Skeletal muscle cell (primary cell): ENCODE data around the gene AAGAB.
"Not testable (repeated sequence)": the region's sequence is repeated elsewhere in the genome, so short reads cannot be mapped to it uniquely, and the experiment has no call there.

Experiments used
- DNase-seq: peaks from one replicate; pipeline ENCODE4 v3.0.0-alpha.2; 2010; ENCODE audit warnings: low read depth
- H3K4me3 ChIP-seq: 2 replicates; pipeline ENCODE4 v1.5.1; 2011; ENCODE audit warnings: low read depth, mild to moderate bottlenecking, control low read depth, low read length, moderate library complexity

The AAGAB gene

GRCh38 chr15:67256051-67256450 lies 1.6 kb upstream of the AAGAB start:
- no peak for DNase-seq
- no peak overlapping the region for H3K4me3 ChIP-seq

GRCh38 chr15:67253549-67254237 lies 768 bp downstream of the AAGAB start:
- peak overlapping the region; percentile 93 for H3K4me3 ChIP-seq
- DNase-seq: no peak

GRCh38 chr15:67253101-67253500 lies 1.4 kb downstream of the AAGAB start:
- no peak for DNase-seq
- H3K4me3 ChIP-seq: peak overlapping the region; percentile 93

GRCh38 chr15:67251318-67251717 lies 3.1 kb downstream of the AAGAB start:
- no peak for DNase-seq

GRCh38 chr15:67249830-67250229 lies 4.6 kb downstream of the AAGAB start:
- H3K4me3 ChIP-seq: no peak overlapping the region
- no peak for DNase-seq

More at GRCh38 chr15:67251318-67251717, 3.1 kb downstream of the AAGAB start:
- H3K4me3 ChIP-seq: no peak overlapping the region

- no peak for DNase-seq
- no peak overlapping the region for H3K4me3 ChIP-seq
These were observed 6.4 kb downstream of the AAGAB start for GRCh38 chr15:67248011-67248505.

- DNase-seq, H3K4me3 ChIP-seq: not testable (repeated sequence)
These were observed 7.9 kb downstream of the AAGAB start for GRCh38 chr15:67246606-67247005.

GRCh38 chr15:67244971-67245478 lies 9.4 kb downstream of the AAGAB start:
- no peak for DNase-seq
- no peak overlapping the region for H3K4me3 ChIP-seq

- no peak for DNase-seq
- no peak overlapping the region for H3K4me3 ChIP-seq
These were observed 11.8 kb downstream of the AAGAB start for GRCh38 chr15:67242708-67243111.

- no peak for DNase-seq
- H3K4me3 ChIP-seq: no peak overlapping the region
These were observed 13.2 kb downstream of the AAGAB start for GRCh38 chr15:67241132-67241855.

- no peak for DNase-seq
- H3K4me3 ChIP-seq: no peak overlapping the region
These were observed 14.0 kb downstream of the AAGAB start for GRCh38 chr15:67240235-67241131.

- no peak overlapping the region for H3K4me3 ChIP-seq
These were observed 21.9 kb downstream of the AAGAB start for GRCh38 chr15:67232591-67232990.

GRCh38 chr15:67230504-67230903 lies 24.0 kb downstream of the AAGAB start:
- no peak for DNase-seq
- no peak overlapping the region for H3K4me3 ChIP-seq

More at GRCh38 chr15:67232591-67232990, 21.9 kb downstream of the AAGAB start:
- DNase-seq: no peak

- no peak for DNase-seq
- no peak overlapping the region for H3K4me3 ChIP-seq
These were observed 26.2 kb downstream of the AAGAB start for GRCh38 chr15:67228286-67228685.

GRCh38 chr15:67227846-67228245 lies 26.6 kb downstream of the AAGAB start:
- no peak overlapping the region for H3K4me3 ChIP-seq
- DNase-seq: no peak

- no peak overlapping the region for H3K4me3 ChIP-seq
- no peak for DNase-seq
These were observed 27.0 kb downstream of the AAGAB start for GRCh38 chr15:67227431-67227830.

- DNase-seq: peak; percentile 36
- no peak overlapping the region for H3K4me3 ChIP-seq
These were observed 29.1 kb downstream of the AAGAB start for GRCh38 chr15:67225336-67225735.

- no peak for DNase-seq
- H3K4me3 ChIP-seq: no peak overlapping the region
These were observed 29.6 kb downstream of the AAGAB start for GRCh38 chr15:67224889-67225288.

GRCh38 chr15:67219288-67219687 lies 35.2 kb downstream of the AAGAB start:
- H3K4me3 ChIP-seq: no peak overlapping the region
- DNase-seq: no peak

GRCh38 chr15:67218428-67218827 lies 36.0 kb downstream of the AAGAB start:
- no peak overlapping the region for H3K4me3 ChIP-seq
- no peak for DNase-seq
